Testis (tissue), 2 donors: ENCODE measurements around the gene ANO2.

Experiments used
- CTCF ChIP-seq, 3 experiments: fragments of 450-650 bp in 2 of 3; fragments of 200-600 bp in 1 of 3; sonication (generic) in 1 of 3; IDR thresholded peaks; one replicate each; pipeline ENCODE4 v1.5.1; 2016 to 2019; ENCODE audit warnings: antibody characterized with exemption in 3 of 3, mild to moderate bottlenecking in 2 of 3, moderate library complexity in 1 of 3
- POLR2A ChIP-seq: fragments of 450-650 bp; IDR thresholded peaks from one replicate; pipeline ENCODE4 v1.6.1; 2017; ENCODE audit warnings: antibody characterized with exemption, mild to moderate bottlenecking, moderate library complexity

- TF ChIP-seq CTCF (IDR thresholded peaks at IDR 0.05), result no peak
- TF ChIP-seq POLR2A, result no peak
These were observed 209.0 kb downstream of the ANO2 start for GRCh38 chr12:5736016-5736415.
